Trophoblast cell (in vitro differentiated cells and primary cell): ENCODE measurements around the gene KCNQ1OT1.

ENCODE experiments used
- DNase-seq, 2 donors: peaks; one replicate each; pipeline ENCODE4 v3.0.0-alpha.2; 2016
- H2AFZ ChIP-seq: 2 replicates; pipeline ENCODE4 v1.6.1; 2013; ENCODE audit warnings: low read length, moderate library complexity, mild to moderate bottlenecking; ENCODE audit not compliant: insufficient read depth, poor library complexity
- H2AK5ac ChIP-seq: 2 replicates; pipeline ENCODE4 v1.6.1; 2013; ENCODE audit warnings: mild to moderate bottlenecking, low read length
- H2BK120ac ChIP-seq: 2 replicates; pipeline ENCODE4 v1.6.1; 2013; ENCODE audit warnings: low read length, mild to moderate bottlenecking, moderate library complexity; ENCODE audit not compliant: insufficient read depth, poor library complexity
- H2BK12ac ChIP-seq: 2 replicates; pipeline ENCODE4 v1.6.1; 2013; ENCODE audit warnings: mild to moderate bottlenecking, low read length, moderate library complexity
- H2BK5ac ChIP-seq: 2 replicates; pipeline ENCODE4 v1.6.1; 2013; ENCODE audit warnings: low read length, low read depth, moderate library complexity, mild to moderate bottlenecking; ENCODE audit not compliant: poor library complexity
- H3K14ac ChIP-seq: 2 replicates; pipeline ENCODE4 v1.6.1; 2013; ENCODE audit warnings: mild to moderate bottlenecking, low read length
- H3K18ac ChIP-seq: 2 replicates; pipeline ENCODE4 v1.6.1; 2013; ENCODE audit warnings: mild to moderate bottlenecking, low read length
- H3K23ac ChIP-seq: 2 replicates; pipeline ENCODE4 v1.6.1; 2013; ENCODE audit warnings: low read length
- H3K27ac ChIP-seq: 2 replicates; pipeline ENCODE4 v1.5.1; 2013; ENCODE audit warnings: low read depth, mild to moderate bottlenecking, inconsistent platforms, low read length, moderate library complexity
- H3K27me3 ChIP-seq: 2 replicates; pipeline ENCODE4 v1.6.1; 2013; ENCODE audit warnings: inconsistent platforms, mild to moderate bottlenecking, low read length, moderate library complexity; ENCODE audit not compliant: insufficient read depth
- H3K36me3 ChIP-seq, 2 experiments: 1 replicate in 1 of 2; 2 replicates in 1 of 2; pipeline ENCODE4 v1.6.1; 2013; ENCODE audit warnings: low read length in 2 of 2, mild to moderate bottlenecking in 2 of 2, moderate library complexity in 1 of 2; ENCODE audit not compliant: insufficient read depth in 2 of 2, control insufficient read depth in 1 of 2
- H3K4ac ChIP-seq: 2 replicates; pipeline ENCODE4 v1.6.1; 2013; ENCODE audit warnings: low read depth, mild to moderate bottlenecking, low read length, moderate library complexity
- H3K4me1 ChIP-seq, 2 experiments: 1 replicate in 1 of 2; 2 replicates in 1 of 2; pipeline ENCODE4 v1.6.1; 2013; ENCODE audit warnings: low read length in 2 of 2, mild to moderate bottlenecking in 2 of 2, moderate library complexity in 1 of 2; ENCODE audit not compliant: insufficient read depth in 2 of 2, control insufficient read depth in 1 of 2
- H3K4me2 ChIP-seq: 2 replicates; pipeline ENCODE4 v1.6.1; 2013; ENCODE audit warnings: inconsistent platforms, mild to moderate bottlenecking, low read length, moderate library complexity
- H3K4me3 ChIP-seq: 2 replicates; pipeline ENCODE4 v1.5.1; 2013; ENCODE audit warnings: mild to moderate bottlenecking, low read depth, low read length, inconsistent platforms
- H3K79me1 ChIP-seq: one replicate; pipeline ENCODE4 v1.6.1; 2013; ENCODE audit warnings: low read length
- H3K79me2 ChIP-seq: 2 replicates; pipeline ENCODE4 v1.6.1; 2013; ENCODE audit warnings: low read length, mild to moderate bottlenecking; ENCODE audit not compliant: control insufficient read depth, insufficient read depth, poor library complexity
- H3K9ac ChIP-seq: 2 replicates; pipeline ENCODE4 v1.6.1; 2013; ENCODE audit warnings: mild to moderate bottlenecking, low read length
- H3K9me3 ChIP-seq: 2 replicates; pipeline ENCODE4 v1.6.1; 2013; ENCODE audit warnings: low read depth, mild to moderate bottlenecking, control low read depth, inconsistent platforms, low read length; ENCODE audit not compliant: insufficient read depth
- H4K12ac ChIP-seq: 2 replicates; pipeline ENCODE4 v1.6.1; 2013; ENCODE audit warnings: low read depth, mild to moderate bottlenecking, low read length, moderate library complexity
- H4K8ac ChIP-seq: 2 replicates; pipeline ENCODE4 v1.6.1; 2013; ENCODE audit warnings: low read depth, mild to moderate bottlenecking, low read length, moderate library complexity
- H4K91ac ChIP-seq: one replicate; pipeline ENCODE4 v1.6.1; 2013; ENCODE audit warnings: low read depth, mild to moderate bottlenecking, low read length, moderate library complexity
- WGBS: extraction: QIAGEN DNeasy Blood & Tissue Kit; methylation state at CpG from one replicate; pipeline ENCODE4 v1.1.7; 2013; ENCODE audit warnings: missing lambda C conversion rate; ENCODE audit not compliant: insufficient read length, insufficient coverage; ENCODE audit errors: extremely low coverage; 5-methylcytosine and 5-hydroxymethylcytosine counted together

Gene KCNQ1OT1

GRCh38 chr11:2696455-2696854 is 3.3 kb downstream of the KCNQ1OT1 start:
- no peak overlapping the region for H4K91ac ChIP-seq
- H2AK5ac ChIP-seq = no peak overlapping the region
- H3K79me2 ChIP-seq = peaks cover 19% of the 10 kb centered on the region
- H2BK120ac ChIP-seq = no peak overlapping the region
- no peaks in the 10 kb centered on the region for H3K27me3 ChIP-seq
- H2BK5ac ChIP-seq = no peak overlapping the region
- H3K9me3 ChIP-seq = peaks cover 5% of the 10 kb centered on the region
- no peak overlapping the region for H2AFZ ChIP-seq
- peaks cover 13% of the 10 kb centered on the region for H3K79me1 ChIP-seq
- H3K36me3 ChIP-seq = peaks cover 0 to 2% of the 10 kb centered on the region in 2 experiments
- H3K27ac ChIP-seq = no peak overlapping the region
- H4K8ac ChIP-seq = no peak overlapping the region
- no peak overlapping the region for H3K4me2 ChIP-seq
- no peak overlapping the region for H2BK12ac ChIP-seq
- H3K9ac ChIP-seq = no peak overlapping the region
- DNase-seq = peak in 1 of 2 donors; percentile 12
- no CpG with 5 or more reads among the region's 5 CpGs for WGBS
- H4K12ac ChIP-seq = no peak overlapping the region
- peaks cover 31 to 34% of the 10 kb centered on the region in 2 experiments for H3K4me1 ChIP-seq
- no peak overlapping the region for H3K4ac ChIP-seq
- no peak overlapping the region for H3K18ac ChIP-seq
- no peak overlapping the region for H3K4me3 ChIP-seq
- H3K14ac ChIP-seq = no peak overlapping the region
- no peak overlapping the region for H3K23ac ChIP-seq

GRCh38 chr11:2694995-2695939 is 4.5 kb downstream of the KCNQ1OT1 start:
- DNase-seq = peak in 1 of 2 donors; percentile 21
- no peak overlapping the region for H3K18ac ChIP-seq
- WGBS = no CpG with 5 or more reads among the region's 9 CpGs

GRCh38 chr11:2694495-2694894 is 5.3 kb downstream of the KCNQ1OT1 start:
- Histone ChIP-seq H3K9me3 (peaks cover 4% of the 10 kb centered on the region), H2BK120ac (no peak overlapping the region), H2BK5ac (no peak overlapping the region), H3K27me3 (no peaks in the 10 kb centered on the region), H3K4ac (no peak overlapping the region), H3K4me2 (no peak overlapping the region), H4K12ac (no peak overlapping the region), H3K18ac (no peak overlapping the region), H3K23ac (no peak overlapping the region), H3K27ac (no peak overlapping the region), H3K9ac (no peak overlapping the region), H2BK12ac (no peak overlapping the region), H3K79me2 (peaks cover 14% of the 10 kb centered on the region), H2AK5ac (no peak overlapping the region), H3K79me1 (peaks cover 9% of the 10 kb centered on the region), H3K4me1 (peaks cover 42 to 49% of the 10 kb centered on the region in 2 experiments), H3K4me3 (no peak overlapping the region), H4K91ac (no peak overlapping the region), H4K8ac (no peak overlapping the region), H3K14ac (no peak overlapping the region), H3K36me3 (peaks cover 7% of the 10 kb centered on the region in 2 experiments), H2AFZ (no peak overlapping the region)
- no CpG with 5 or more reads among the region's 7 CpGs for WGBS
- DNase-seq = peak in 1 of 2 donors; percentile 12

More at GRCh38 chr11:2694995-2695939, 4.5 kb downstream of the KCNQ1OT1 start:
- H2AK5ac ChIP-seq = no peak overlapping the region
- peaks cover 18% of the 10 kb centered on the region for H3K79me2 ChIP-seq
- H3K4ac ChIP-seq = no peak overlapping the region
- H4K12ac ChIP-seq = no peak overlapping the region
- no peak overlapping the region for H3K4me2 ChIP-seq
- no peak overlapping the region for H2BK120ac ChIP-seq
- no peak overlapping the region for H3K14ac ChIP-seq
- no peak overlapping the region for H3K9ac ChIP-seq
- H2AFZ ChIP-seq = no peak overlapping the region
- no peak overlapping the region for H3K23ac ChIP-seq
- H2BK12ac ChIP-seq = no peak overlapping the region
- H3K27ac ChIP-seq = no peak overlapping the region
- H2BK5ac ChIP-seq = no peak overlapping the region
- no peaks in the 10 kb centered on the region for H3K27me3 ChIP-seq
- H3K36me3 ChIP-seq = peaks cover 0 to 2% of the 10 kb centered on the region in 2 experiments
- H3K4me1 ChIP-seq = peaks cover 37 to 43% of the 10 kb centered on the region in 2 experiments
- no peak overlapping the region for H4K8ac ChIP-seq
- H4K91ac ChIP-seq = no peak overlapping the region
- peaks cover 5% of the 10 kb centered on the region for H3K9me3 ChIP-seq
- H3K4me3 ChIP-seq = no peak overlapping the region
- peaks cover 13% of the 10 kb centered on the region for H3K79me1 ChIP-seq

GRCh38 chr11:2693271-2694261 is 6.2 kb downstream of the KCNQ1OT1 start:
- Histone ChIP-seq H3K27me3 (no peaks in the 10 kb centered on the region), H2AFZ (peak overlapping the region; percentile 5), H3K27ac (no peak overlapping the region), H3K36me3 (peaks cover 7 to 12% of the 10 kb centered on the region in 2 experiments), H3K23ac (no peak overlapping the region), H3K4me2 (peak overlapping the region; percentile 1), H2BK120ac (no peak overlapping the region), H3K4me1 (peaks cover 42 to 49% of the 10 kb centered on the region in 2 experiments), H3K18ac (no peak overlapping the region), H3K79me2 (peaks cover 5% of the 10 kb centered on the region), H3K14ac (peak overlapping the region; percentile 26), H3K9ac (no peak overlapping the region), H3K4me3 (no peak overlapping the region), H2BK5ac (peak overlapping the region; percentile 6), H2BK12ac (peak overlapping the region; percentile 20), H4K8ac (no peak overlapping the region), H3K9me3 (no peaks in the 10 kb centered on the region), H3K79me1 (peaks cover 5% of the 10 kb centered on the region), H4K91ac (no peak overlapping the region), H4K12ac (no peak overlapping the region), H2AK5ac (no peak overlapping the region), H3K4ac (peak overlapping the region; percentile 42)
- peak in 1 of 2 donors; percentile 28 for DNase-seq
- WGBS = no CpG with 5 or more reads among the region's 18 CpGs
